ENCODE results near the gene CACNA2D4. TPM values are rescaled to one million over a fixed set of nuclear protein-coding genes. Genes with fewer than 3 reads are reported as not detected.

CACNA2D4 gene
- 0.43 and 0.60 TPM in 2 replicates for total RNA-seq

GRCh38 chr12:1918081-1918883 is at the start of gene CACNA2D4:
TSS of gene CACNA2D4 (minus strand) at chr12:1918652. CDS start at chr12:1918473, 179 bp downstream.

GRCh38 chr12:1820191-1820895 is 98.1 kb downstream of the CACNA2D4 start, which contains the start of gene LRTM2:
TSS of gene LRTM2 (plus strand) at chr12:1820565. CDS start at chr12:1828149, 7,584 bp downstream.

Other genes starting within 250 kb of the CACNA2D4 start
- gene ADIPOR2, start 227.6 kb downstream of the CACNA2D4 start, total RNA-seq = 31.8 and 33.9 TPM in 2 replicates
- not detected in 2 replicates for gene LRTM2, start 98.1 kb downstream of the CACNA2D4 start, total RNA-seq
- gene DCP1B, start 85.8 kb upstream of the CACNA2D4 start, total RNA-seq = 3.7 and 4.5 TPM in 2 replicates
- 0.33 and 0.34 TPM in 2 replicates for gene CACNA1C, start 134.3 kb upstream of the CACNA2D4 start, total RNA-seq